ENCODE results near the gene TRO.

DNA sequence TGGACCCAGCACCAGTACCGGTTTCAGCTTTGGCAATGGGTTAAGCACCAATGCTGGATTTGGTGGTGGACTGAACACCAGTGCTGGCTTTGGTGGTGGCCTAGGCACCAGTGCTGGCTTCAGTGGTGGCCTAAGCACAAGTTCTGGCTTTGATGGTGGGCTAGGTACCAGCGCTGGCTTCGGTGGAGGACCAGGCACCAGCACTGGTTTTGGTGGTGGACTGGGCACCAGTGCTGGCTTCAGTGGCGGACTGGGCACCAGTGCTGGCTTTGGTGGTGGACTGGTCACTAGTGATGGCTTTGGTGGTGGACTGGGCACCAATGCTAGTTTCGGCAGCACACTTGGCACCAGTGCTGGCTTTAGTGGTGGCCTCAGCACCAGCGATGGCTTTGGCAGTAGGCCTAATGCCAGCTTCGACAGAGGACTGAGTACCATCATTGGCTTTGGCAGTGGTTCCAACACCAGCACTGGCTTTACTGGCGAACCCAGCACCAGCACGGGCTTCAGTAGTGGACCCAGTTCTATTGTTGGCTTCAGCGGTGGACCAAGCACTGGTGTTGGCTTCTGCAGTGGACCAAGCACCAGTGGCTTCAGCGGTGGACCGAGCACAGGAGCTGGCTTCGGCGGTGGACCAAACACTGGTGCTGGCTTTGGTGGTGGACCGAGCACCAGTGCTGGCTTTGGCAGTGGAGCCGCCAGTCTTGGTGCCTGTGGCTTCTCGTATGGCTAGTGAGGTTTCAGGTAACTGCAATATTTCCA is 9.8 kb downstream of the TRO start:
- no peak for TF ChIP-seq EZH2 (IDR thresholded peaks at IDR 0.05)
- TF ChIP-seq POLR2AphosphoS5 (IDR thresholded peaks at IDR 0.05; ENCODE audit: borderline replicate concordance, low read depth, low read length), result no peak
- TF ChIP-seq FOXP2 (optimal IDR thresholded peaks at IDR 0.05; ENCODE audit: control extremely low read depth, extremely low read length, insufficient read depth), result no peak

Data from SK-N-MC (cell line).